Ecto neural progenitor cell (in vitro differentiated cells): ENCODE data around the gene C18orf63.
"Not testable (repeated sequence)": the region's sequence is repeated elsewhere in the genome, so short reads cannot be mapped to it uniquely, and the experiment has no call there.

ENCODE experiments used
- DNase-seq: peaks from one replicate; pipeline ENCODE4 v3.0.0-alpha.2; 2018; ENCODE audit warnings: low spot score

Gene C18orf63

GRCh38 chr18:74315464-74316256 lies at the start of gene C18orf63:
C18orf63 (plus strand) TSS chr18:74315839; CDS start chr18:74317866, 2,027 bp downstream.
- DNase-seq: no peak

GRCh38 chr18:74266161-74266560 lies 49.5 kb upstream of the C18orf63 start:
- no peak for DNase-seq

GRCh38 chr18:74268175-74268574 lies 47.5 kb upstream of the C18orf63 start:
- DNase-seq: no peak

- no peak for DNase-seq
Observed at GRCh38 chr18:74268933-74269620, 46.6 kb upstream of the C18orf63 start.

GRCh38 chr18:74271635-74272034 lies 44.0 kb upstream of the C18orf63 start:
- DNase-seq: no peak

- DNase-seq: no peak
Observed at GRCh38 chr18:74273394-74273793, 42.2 kb upstream of the C18orf63 start.

GRCh38 chr18:74274700-74275099 lies 40.9 kb upstream of the C18orf63 start:
- DNase-seq: no peak

- DNase-seq: no peak
Observed at GRCh38 chr18:74275736-74276135, 39.9 kb upstream of the C18orf63 start.

GRCh38 chr18:74276609-74277008 lies 39.0 kb upstream of the C18orf63 start:
- no peak for DNase-seq

GRCh38 chr18:74277296-74277695 lies 38.3 kb upstream of the C18orf63 start:
- peak; percentile 23 for DNase-seq

GRCh38 chr18:74278058-74278457 lies 37.6 kb upstream of the C18orf63 start:
- peak; percentile 38 for DNase-seq

GRCh38 chr18:74278983-74279382 lies 36.7 kb upstream of the C18orf63 start:
- DNase-seq: peak; percentile 22

GRCh38 chr18:74281011-74281979 lies 34.3 kb upstream of the C18orf63 start:
- peak; percentile 48 for DNase-seq

- no peak for DNase-seq
Observed at GRCh38 chr18:74281980-74282754, 33.5 kb upstream of the C18orf63 start.

GRCh38 chr18:74282755-74283554 lies 32.7 kb upstream of the C18orf63 start:
- peak; percentile 4 for DNase-seq

GRCh38 chr18:74283646-74284045 lies 32.0 kb upstream of the C18orf63 start:
- no peak for DNase-seq

- DNase-seq: no peak
Observed at GRCh38 chr18:74284191-74284979, 31.3 kb upstream of the C18orf63 start.

- DNase-seq: no peak
Observed at GRCh38 chr18:74284980-74285355, 30.7 kb upstream of the C18orf63 start.

- not testable (repeated sequence) for DNase-seq
Observed at GRCh38 chr18:74285583-74285982, 30.1 kb upstream of the C18orf63 start.
